NCI-H226 (cell line): ENCODE data around the gene TJAP1.

Experiments
- DNase-seq: peaks from one replicate; pipeline ENCODE4 v3.0.0-alpha.2; 2015

Gene TJAP1

GRCh38 chr6:43541774-43542471, 64.6 kb downstream of the TJAP1 start:
- DNase-seq, result no peak

GRCh38 chr6:43544461-43544860, 67.1 kb downstream of the TJAP1 start:
- no peak for DNase-seq

GRCh38 chr6:43547222-43547621, 69.9 kb downstream of the TJAP1 start:
- DNase-seq, result no peak
